PC-3 (cell line): ENCODE data around the gene OSBPL1A. TPM values are rescaled to one million over a fixed set of nuclear protein-coding genes. Genes with fewer than 3 reads are reported as not detected.

Source experiments
- ATAC-seq: fragments of 200-7000 bp; cut with Tn5 transposase; 2 replicates; pipeline ENCODE4 v1.9.1; 2020; ENCODE audit warnings: mild to moderate bottlenecking, moderate library complexity
- BruUV-seq: library from RNA; stranded (reverse); fragments of 400-500 nt; replicated peaks from 2 replicates; lab custom pipeline; 2021; lab: Mats Ljungman, UMichigan
- CTCF ChIA-PET: fragments of 300-600 bp; sonication (Branson Sonifier 250); formaldehyde crosslinking; loops from one replicate; lab custom pipeline; 2022; ENCODE audit warnings: antibody characterized with exemption; lab: Charles Lee
- POLR2A ChIA-PET: fragments of 300-600 bp; sonication (Branson Sonifier 250); formaldehyde crosslinking; loops from one replicate; lab custom pipeline; 2022; ENCODE audit warnings: antibody characterized with exemption; ENCODE audit not compliant: unreplicated experiment; lab: Charles Lee
- DNase-seq: peaks from one replicate; pipeline ENCODE4 v3.0.0-alpha.2; 2015
- H2AFZ ChIP-seq: fragments of 300-600 bp; sonication (generic); 2 replicates; pipeline ENCODE4 v1.6.0; 2016; ENCODE audit warnings: antibody characterized with exemption, low read length
- H3F3A ChIP-seq: fragments of 300-600 bp; sonication (generic); one replicate; pipeline ENCODE4 v1.6.0; 2017; ENCODE audit warnings: antibody characterized with exemption, low read length, control low read depth, mild to moderate bottlenecking; ENCODE audit not compliant: unreplicated experiment
- H3K27ac ChIP-seq: fragments of 300-600 bp; sonication (generic); 2 replicates; pipeline ENCODE4 v1.5.1; 2016; ENCODE audit warnings: mild to moderate bottlenecking, low read length
- H3K27me3 ChIP-seq: fragments of 300-600 bp; sonication (generic); 2 replicates; pipeline ENCODE4 v1.6.1; 2016; ENCODE audit warnings: low read length, mixed read lengths
- H3K36me3 ChIP-seq: fragments of 300-600 bp; sonication (generic); 2 replicates; pipeline ENCODE4 v1.6.1; 2016; ENCODE audit warnings: low read depth, mixed run types, low read length, mixed read lengths
- H3K4me1 ChIP-seq: fragments of 300-600 bp; sonication (generic); 2 replicates; pipeline ENCODE4 v1.5.1; 2016; ENCODE audit warnings: low read length; ENCODE audit not compliant: insufficient read depth
- H3K4me2 ChIP-seq: fragments of 300-600 bp; sonication (generic); 2 replicates; pipeline ENCODE4 v1.6.0; 2016; ENCODE audit warnings: low read length
- H3K4me3 ChIP-seq: fragments of 300-600 bp; sonication (generic); 2 replicates; pipeline ENCODE4 v1.5.1; 2016; ENCODE audit warnings: mild to moderate bottlenecking, low read length, mixed read lengths
- H3K79me2 ChIP-seq: fragments of 300-600 bp; sonication (generic); 2 replicates; pipeline ENCODE4 v1.6.1; 2017; ENCODE audit warnings: low read length, mixed read lengths
- H3K9ac ChIP-seq: fragments of 300-600 bp; sonication (generic); 2 replicates; pipeline ENCODE4 v1.6.0; 2016; ENCODE audit warnings: mild to moderate bottlenecking, low read length
- H3K9me2 ChIP-seq: fragments of 300-600 bp; sonication (generic); replicated peaks from 2 replicates; pipeline ENCODE4 v1.6.1; 2016; ENCODE audit warnings: mixed run types, low read length, mixed read lengths
- H3K9me3 ChIP-seq: fragments of 300-600 bp; sonication (generic); 2 replicates; pipeline ENCODE4 v1.6.1; 2016; ENCODE audit warnings: low read length, mixed read lengths
- H4K20me1 ChIP-seq: fragments of 300-600 bp; sonication (generic); 2 replicates; pipeline ENCODE4 v1.6.1; 2016; ENCODE audit warnings: low read length, mixed read lengths
- EZH2 ChIP-seq: fragments of 300-600 bp; sonication (generic); IDR thresholded peaks from one replicate; pipeline ENCODE4 v1.6.1; 2017; ENCODE audit warnings: antibody characterized with exemption, mild to moderate bottlenecking, low read length; ENCODE audit not compliant: unreplicated experiment
- EZH2phosphoT487 ChIP-seq: fragments of 300-600 bp; sonication (generic); IDR thresholded peaks from 2 replicates; pipeline ENCODE4 v1.6.1; 2018; ENCODE audit warnings: mild to moderate bottlenecking, antibody characterized with exemption, low read length, borderline replicate concordance
- intact Hi-C: fragments of 100-400 bp; cut with micrococcal nuclease; formaldehyde crosslinking; loops from 2 replicates; pipeline ENCODE4 v1.9.0; 2023
- total RNA-seq: library from RNA; depleted of rRNA; stranded (reverse); fragments of >200 nt; gene quantifications from 2 replicates; pipeline ENCODE4 v1.2.3, GENCODE V29; 2014
- TF ChIP-seq, protein P1 (sequence below): fragments of 300-600 bp; sonication (generic); conservative IDR thresholded peaks from 2 replicates; pipeline ENCODE4 v1.5.1; 2017; ENCODE audit warnings: antibody characterized with exemption, low read depth, mild to moderate bottlenecking, low read length

OSBPL1A gene
- total RNA-seq, 1 experiment from 2014 or later: 39.7 TPM

DNA sequence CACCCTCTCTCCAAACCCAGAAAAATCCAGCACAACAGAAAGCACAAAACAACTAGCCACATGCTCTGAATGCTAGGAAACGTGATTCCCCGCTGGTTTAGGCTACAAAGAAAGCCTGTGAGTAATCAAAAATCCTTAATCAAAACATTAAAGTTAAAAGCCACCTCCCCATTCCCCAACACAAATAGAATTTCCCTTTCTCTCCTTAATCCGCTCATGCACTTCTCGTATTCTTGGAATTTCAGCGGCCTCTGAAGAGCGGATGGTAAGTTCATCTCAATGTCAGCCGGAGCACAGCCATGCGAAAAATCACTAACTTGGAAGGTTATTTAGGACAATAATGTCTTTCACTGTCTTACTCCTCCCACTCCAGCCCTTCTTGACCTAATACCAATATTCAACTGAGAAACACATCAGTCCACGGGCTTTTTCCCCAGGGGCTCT, 126.7 kb downstream of the OSBPL1A start:
- DNase-seq (peak; percentile 55), ATAC-seq (peak; percentile 27)
- intact Hi-C loops: loop anchor here (1.0 to 10.0 kb wide), 3 partner anchors 39 to 84 kb away; no protein-coding TSS in a partner anchor
- Histone ChIP-seq H4K20me1 (no peaks in the 10 kb centered on the region; the same call in 1 of the 2 replicates), H3K36me3 (no peaks in the 10 kb centered on the region), H3K27ac (peak overlapping the region; percentile 71), H2AFZ (peak overlapping the region; percentile 83), H3K4me3 (peak overlapping the region; percentile 94), H3F3A (peaks cover 6% of the 10 kb centered on the region), H3K9ac (peak overlapping the region; percentile 77), H3K79me2 (peaks cover 60% of the 10 kb centered on the region), H3K4me1 (peaks cover 58% of the 10 kb centered on the region), H3K27me3 (no peaks in the 10 kb centered on the region), H3K9me2 (no peaks in the 10 kb centered on the region), H3K4me2 (peak overlapping the region; percentile 98), H3K9me3 (no peaks in the 10 kb centered on the region)
- TF ChIP-seq EZH2phosphoT487: no peak
- POLR2A ChIA-PET: no interaction called here
- BruUV-seq: no TSS peak
- CTCF ChIA-PET: interaction anchor here (1.8 kb wide), 1 partner anchor 94 kb away, joined by 7 read pairs; no protein-coding TSS in a partner anchor

GRCh38 chr18:24270358-24270936, 127.2 kb downstream of the OSBPL1A start:
- ChIA-PET POLR2A (no interaction called here), CTCF (interaction anchor here (0.6 to 1.8 kb wide), 3 partner anchors 39 to 94 kb away, joined by 3 to 7 read pairs (median 4); no protein-coding TSS in a partner anchor)
- peaks cover 65% of the 10 kb centered on the region for H3K79me2 ChIP-seq
- peak overlapping the region; percentile 98 for H3K4me2 ChIP-seq
- TF ChIP-seq EZH2 (no peak), EZH2phosphoT487 (no peak)
- TF ChIP-seq, protein P1, sequence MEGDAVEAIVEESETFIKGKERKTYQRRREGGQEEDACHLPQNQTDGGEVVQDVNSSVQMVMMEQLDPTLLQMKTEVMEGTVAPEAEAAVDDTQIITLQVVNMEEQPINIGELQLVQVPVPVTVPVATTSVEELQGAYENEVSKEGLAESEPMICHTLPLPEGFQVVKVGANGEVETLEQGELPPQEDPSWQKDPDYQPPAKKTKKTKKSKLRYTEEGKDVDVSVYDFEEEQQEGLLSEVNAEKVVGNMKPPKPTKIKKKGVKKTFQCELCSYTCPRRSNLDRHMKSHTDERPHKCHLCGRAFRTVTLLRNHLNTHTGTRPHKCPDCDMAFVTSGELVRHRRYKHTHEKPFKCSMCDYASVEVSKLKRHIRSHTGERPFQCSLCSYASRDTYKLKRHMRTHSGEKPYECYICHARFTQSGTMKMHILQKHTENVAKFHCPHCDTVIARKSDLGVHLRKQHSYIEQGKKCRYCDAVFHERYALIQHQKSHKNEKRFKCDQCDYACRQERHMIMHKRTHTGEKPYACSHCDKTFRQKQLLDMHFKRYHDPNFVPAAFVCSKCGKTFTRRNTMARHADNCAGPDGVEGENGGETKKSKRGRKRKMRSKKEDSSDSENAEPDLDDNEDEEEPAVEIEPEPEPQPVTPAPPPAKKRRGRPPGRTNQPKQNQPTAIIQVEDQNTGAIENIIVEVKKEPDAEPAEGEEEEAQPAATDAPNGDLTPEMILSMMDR: no peak
- no peaks in the 10 kb centered on the region; the same call in 1 of the 2 replicates for H4K20me1 ChIP-seq
- ATAC-seq (no peak), DNase-seq (peak; percentile 25)
- H3K4me1 ChIP-seq: peaks cover 58% of the 10 kb centered on the region
- no peaks in the 10 kb centered on the region for H3K27me3 ChIP-seq
- H3K9ac ChIP-seq: peak overlapping the region; percentile 77
- intact Hi-C loops: loop anchor here (10.0 kb wide), 1 partner anchor 84 kb away; no protein-coding TSS in a partner anchor
- H3K9me3 ChIP-seq: no peaks in the 10 kb centered on the region
- no peaks in the 10 kb centered on the region for H3K9me2 ChIP-seq
- TSS peak; percentile 44 for BruUV-seq
- H3K27ac ChIP-seq: peak overlapping the region; percentile 71
- H3K4me3 ChIP-seq: peak overlapping the region; percentile 94
- H3F3A ChIP-seq: peaks cover 6% of the 10 kb centered on the region
- H2AFZ ChIP-seq: peak overlapping the region; percentile 83
- no peaks in the 10 kb centered on the region for H3K36me3 ChIP-seq

GRCh38 chr18:24268784-24269550, 128.7 kb downstream of the OSBPL1A start:
- Histone ChIP-seq H3K9me2 (no peaks in the 10 kb centered on the region), H3K79me2 (peaks cover 80% of the 10 kb centered on the region), H4K20me1 (no peaks in the 10 kb centered on the region; the same call in 1 of the 2 replicates), H3K4me1 (peaks cover 53% of the 10 kb centered on the region), H3F3A (peaks cover 6% of the 10 kb centered on the region), H3K4me3 (peak overlapping the region; percentile 94), H3K27me3 (no peaks in the 10 kb centered on the region), H3K9me3 (no peaks in the 10 kb centered on the region), H3K36me3 (no peaks in the 10 kb centered on the region), H2AFZ (no peak overlapping the region), H3K27ac (peak overlapping the region; percentile 71), H3K4me2 (peak overlapping the region; percentile 98), H3K9ac (peak overlapping the region; percentile 77; the same call in 1 of the 2 replicates)
- CTCF ChIA-PET: interaction anchor here (1.0 kb wide), 1 partner anchor 37 kb away, joined by 3 read pairs; no protein-coding TSS in a partner anchor
- TF ChIP-seq, protein P1: no peak
- TF ChIP-seq EZH2 (no peak), EZH2phosphoT487 (no peak)
- no TSS peak for BruUV-seq
- peak; percentile 27 for DNase-seq
- ATAC-seq: peak; percentile 30
- POLR2A ChIA-PET: no interaction called here
- intact Hi-C loops: loop anchor here (1.0 kb wide), 1 partner anchor 95 kb away; no protein-coding TSS in a partner anchor
